Measurements from ENCODE around the gene MAST2.

Gene MAST2

DNA sequence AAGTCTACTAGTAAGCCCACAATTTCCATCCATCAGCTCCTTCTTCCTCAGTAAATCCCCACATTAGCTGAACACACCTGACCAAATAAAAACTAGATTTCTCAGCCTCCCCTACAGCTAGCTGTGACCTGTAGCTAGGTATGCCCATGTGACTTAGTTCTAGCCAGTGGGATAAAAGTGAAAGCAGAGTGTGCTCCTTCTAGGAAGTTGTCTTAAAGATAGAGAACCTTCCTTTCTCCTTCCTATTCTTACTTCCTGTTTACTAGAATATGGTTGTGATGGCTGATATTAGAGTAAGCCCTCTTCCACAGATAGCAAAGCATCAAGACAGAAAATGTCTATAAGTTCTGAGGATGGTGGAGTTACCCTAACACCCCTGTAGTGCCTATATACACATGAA, 262.0 kb downstream of the MAST2 start:
- no peak for DNase-seq (ENCODE audit: low spot score)

GRCh38 chr1:46067652-46068051, 264.2 kb downstream of the MAST2 start:
- DNase-seq (ENCODE audit: low spot score) = no peak

DNA sequence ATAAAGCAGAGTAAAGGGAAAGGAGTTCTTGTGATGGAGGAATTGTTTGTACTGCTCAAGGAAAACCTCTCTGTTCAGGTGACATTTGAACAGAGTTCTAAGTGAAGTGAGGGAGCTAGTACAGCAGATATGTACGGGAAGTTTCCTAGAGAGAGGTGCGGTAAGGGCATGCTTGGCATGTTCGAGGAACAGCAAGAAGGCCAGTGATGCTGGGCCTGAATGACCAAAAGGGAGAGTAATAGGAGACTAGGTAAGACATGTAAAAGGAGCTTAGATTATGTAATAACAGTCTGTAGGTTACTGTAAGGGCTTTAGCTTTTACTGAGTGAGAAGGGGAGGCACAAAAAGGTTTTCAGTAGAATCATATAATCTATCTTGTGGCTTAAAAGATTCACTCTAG, 265.1 kb downstream of the MAST2 start:
- DNase-seq (ENCODE audit: low spot score) = no peak

GRCh38 chr1:46070164-46070814, 266.9 kb downstream of the MAST2 start:
- DNase-seq (ENCODE audit: low spot score) = no peak

DNA sequence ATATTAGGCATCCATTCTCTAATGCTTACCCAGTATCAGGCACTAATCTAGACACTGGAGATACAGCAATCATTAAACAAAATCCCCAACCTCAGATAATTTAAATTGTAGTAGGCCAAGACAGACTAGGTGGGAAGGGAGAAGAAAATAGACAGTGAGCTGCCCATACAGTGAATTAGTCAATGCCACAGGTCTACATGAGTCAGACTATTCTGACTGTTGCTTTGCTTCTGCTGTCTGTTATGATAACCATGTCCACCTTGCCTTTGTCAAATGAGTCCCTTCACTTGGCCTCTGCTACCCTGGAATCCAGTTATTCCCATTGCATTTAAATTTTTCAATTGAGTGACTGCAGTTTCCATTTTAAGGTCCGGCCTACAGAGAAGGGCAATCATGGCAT, 269.6 kb downstream of the MAST2 start:
- DNase-seq (ENCODE audit: low spot score) = no peak

- DNase-seq (ENCODE audit: low spot score) = no peak
Observed at GRCh38 chr1:46076343-46076742, 272.9 kb downstream of the MAST2 start.

DNA sequence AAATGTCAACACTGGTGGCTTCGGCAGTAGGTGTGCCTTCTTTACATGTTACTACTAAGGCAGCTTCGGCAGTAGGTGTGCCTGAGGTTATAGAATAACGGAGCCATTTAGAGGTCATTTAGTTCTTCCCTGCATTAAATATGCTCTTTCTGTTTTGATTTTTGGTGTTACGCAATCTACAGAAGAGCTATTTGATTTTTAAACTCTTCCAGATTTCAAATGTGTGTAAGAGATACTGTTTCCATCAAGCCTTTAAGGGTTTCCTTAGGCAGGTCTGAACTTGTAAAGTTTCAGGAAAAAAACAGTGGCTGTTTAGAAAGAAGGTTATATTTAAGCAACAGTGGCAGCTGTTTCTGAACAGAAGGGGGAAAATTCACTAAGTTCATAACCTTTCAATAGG, 274.2 kb downstream of the MAST2 start:
- no peak for DNase-seq (ENCODE audit: low spot score)

GRCh38 chr1:46080257-46080656, 276.8 kb downstream of the MAST2 start:
- no peak for DNase-seq (ENCODE audit: low spot score)

DNA sequence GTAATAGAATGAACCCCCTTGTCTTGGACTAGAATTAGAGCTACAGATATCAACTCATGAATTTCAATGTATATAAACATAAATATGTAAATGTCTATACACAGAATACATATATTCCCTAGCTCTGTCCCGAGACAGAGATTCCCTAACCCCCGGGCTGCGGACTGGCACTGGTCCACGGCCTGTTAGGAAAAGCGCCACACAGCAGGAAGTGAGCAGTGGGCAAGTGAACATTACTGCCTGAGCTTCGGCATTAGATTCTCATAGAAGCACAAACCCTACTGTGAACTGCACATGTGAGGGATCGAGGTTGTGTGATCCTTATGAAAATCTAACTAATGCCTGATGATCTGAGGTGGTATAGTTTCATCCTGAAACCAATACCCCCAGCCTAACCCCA, 277.8 kb downstream of the MAST2 start:
- no peak for DNase-seq (ENCODE audit: low spot score)

DNA sequence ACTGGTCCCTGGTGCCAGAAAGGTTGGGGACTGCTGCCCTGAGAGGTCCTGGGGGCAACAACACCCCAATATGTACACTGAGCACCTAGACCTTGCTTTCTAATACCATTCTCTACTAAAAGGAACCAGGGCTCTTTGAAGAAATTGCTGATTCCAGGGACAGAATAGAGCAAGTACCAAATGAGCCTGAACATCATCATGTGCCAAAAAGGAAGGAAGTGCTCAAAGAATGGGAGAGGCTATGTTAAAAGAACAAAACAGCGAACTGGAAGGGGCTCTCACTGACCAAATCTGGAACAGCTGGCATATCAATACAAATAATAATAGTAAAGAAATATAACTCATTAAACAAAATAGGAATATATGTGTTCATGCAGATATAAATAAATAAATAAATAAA, 278.2 kb downstream of the MAST2 start:
- DNase-seq (ENCODE audit: low spot score) = no peak

- DNase-seq (ENCODE audit: low spot score) = no peak
Observed at GRCh38 chr1:46083579-46083978, 280.2 kb downstream of the MAST2 start.

DNA sequence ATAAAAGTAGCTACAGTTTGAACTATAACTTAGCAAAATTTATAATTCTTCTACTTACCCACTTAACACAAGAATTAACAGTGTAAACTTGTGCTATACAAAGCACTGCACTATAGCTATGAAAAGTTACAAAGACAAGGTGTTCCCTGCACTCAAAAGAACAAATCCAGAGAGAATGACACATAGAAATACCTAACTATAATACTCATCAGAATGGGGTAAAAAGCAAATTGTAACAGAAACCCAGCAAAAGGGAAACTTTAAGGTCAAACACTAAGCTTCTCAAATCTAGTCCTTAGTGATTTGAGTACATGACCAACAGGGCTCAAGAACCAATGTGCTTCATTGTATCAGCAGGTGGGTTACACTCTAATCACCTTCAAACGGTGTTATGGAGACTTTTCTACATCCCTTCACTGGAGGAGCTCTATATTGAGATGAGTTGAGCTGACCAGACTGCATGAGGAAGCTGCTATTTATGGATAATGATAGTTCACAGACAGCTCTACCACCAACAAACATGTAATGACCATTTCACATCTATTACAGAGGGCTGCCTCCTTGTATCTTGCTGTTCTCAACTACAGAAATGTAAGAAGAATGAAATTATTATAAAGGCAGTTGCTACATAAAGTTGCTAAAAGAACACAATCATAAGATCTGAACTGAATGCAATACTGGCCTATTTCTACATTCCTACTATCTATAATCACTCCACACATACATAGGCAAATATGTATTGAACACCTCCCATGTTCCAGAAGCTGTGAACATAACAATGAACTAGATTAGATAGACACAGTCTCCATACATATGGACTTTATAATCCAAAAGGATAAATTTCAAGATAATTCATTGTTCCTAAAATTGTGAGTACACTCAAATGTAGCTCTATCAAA, 281.4 kb downstream of the MAST2 start:
- no peak for DNase-seq (ENCODE audit: low spot score)
